Right kidney (tissue), 1 donor: ENCODE results near the gene HHEX.

Source experiments
- DNase-seq: peaks from one replicate; pipeline ENCODE4 v3.0.0-alpha.2; 2016

The HHEX gene

GRCh38 chr10:92692697-92693533 is 3.2 kb downstream of the HHEX start:
- peak; percentile 21 for DNase-seq

- DNase-seq = no peak
These were observed 3.8 kb downstream of the HHEX start for GRCh38 chr10:92693534-92693893.

GRCh38 chr10:92695679-92696605 is 6.2 kb downstream of the HHEX start:
- DNase-seq = peak; percentile 48

GRCh38 chr10:92696606-92697383 is 7.0 kb downstream of the HHEX start:
- no peak for DNase-seq

GRCh38 chr10:92697663-92698511 is 8.1 kb downstream of the HHEX start:
- no peak for DNase-seq

GRCh38 chr10:92699193-92699517 is 9.4 kb downstream of the HHEX start:
- no peak for DNase-seq

- peak; percentile 61 for DNase-seq
These were observed 10.0 kb downstream of the HHEX start for GRCh38 chr10:92699518-92700381.

- no peak for DNase-seq
These were observed 12.7 kb downstream of the HHEX start for GRCh38 chr10:92702301-92702916.

GRCh38 chr10:92712016-92712889 is 22.5 kb downstream of the HHEX start:
- no peak for DNase-seq

GRCh38 chr10:92714152-92714845 is 24.5 kb downstream of the HHEX start:
- DNase-seq = no peak

- DNase-seq = no peak
These were observed 25.1 kb downstream of the HHEX start for GRCh38 chr10:92714872-92715271.

GRCh38 chr10:92719991-92720830 is 30.5 kb downstream of the HHEX start:
- DNase-seq = no peak

- DNase-seq = no peak
These were observed 31.0 kb downstream of the HHEX start for GRCh38 chr10:92720831-92721165.

GRCh38 chr10:92722349-92722748 is 32.6 kb downstream of the HHEX start:
- no peak for DNase-seq

GRCh38 chr10:92727141-92727540 is 37.4 kb downstream of the HHEX start:
- DNase-seq = no peak

- DNase-seq = no peak
These were observed 37.8 kb downstream of the HHEX start for GRCh38 chr10:92727550-92727949.

GRCh38 chr10:92729886-92730285 is 40.1 kb downstream of the HHEX start:
- DNase-seq = no peak

- no peak for DNase-seq
These were observed 43.2 kb downstream of the HHEX start for GRCh38 chr10:92732958-92733357.
